Endothelial cell of umbilical vein (primary cell): ENCODE data around the gene MLLT6.

Experiments
- CTCF ChIP-seq, 2 donors: IDR thresholded peaks; 1 replicate in 1 of 2; 2 replicates in 1 of 2; pipeline ENCODE4 v1.5.1; 2011; ENCODE audit warnings: low read length in 2 of 2, mild to moderate bottlenecking in 2 of 2, moderate library complexity in 2 of 2, control low read depth in 1 of 2, inconsistent platforms in 1 of 2, low read depth in 1 of 2; ENCODE audit not compliant: insufficient read depth in 1 of 2; ENCODE audit errors: extremely low read depth in 1 of 2
- EZH2 ChIP-seq: IDR thresholded peaks from 2 replicates; pipeline ENCODE4 v1.6.1; 2012; ENCODE audit warnings: borderline replicate concordance, low read depth, mild to moderate bottlenecking, moderate library complexity, low read length, inconsistent platforms; ENCODE audit not compliant: severe bottlenecking
- MYC ChIP-seq: IDR thresholded peaks from one replicate; pipeline ENCODE4 v1.6.1; 2011; ENCODE audit warnings: mild to moderate bottlenecking, low read depth, low read length
- POLR2A ChIP-seq: IDR thresholded peaks from 2 replicates; pipeline ENCODE4 v1.6.1; 2012; ENCODE audit warnings: low read depth, mild to moderate bottlenecking, control low read depth, low read length
- POLR2AphosphoS5 ChIP-seq: IDR thresholded peaks from 2 replicates; pipeline ENCODE4 v1.6.1; 2012; ENCODE audit warnings: low read depth, mild to moderate bottlenecking, control low read depth, low read length, moderate library complexity; ENCODE audit not compliant: insufficient read depth

- TF ChIP-seq CTCF (IDR thresholded peaks at IDR 0.05; ENCODE audit: extremely low read depth in 1 of 2, insufficient read depth in 1 of 2, low read depth in 1 of 2, low read length in 2 of 2) (no peak), EZH2 (no peak), POLR2AphosphoS5 (no peak), POLR2A (no peak), MYC (no peak)
Observed at GRCh38 chr17:38685491-38685890, 19.6 kb upstream of the MLLT6 start.
